HG03354 (cell line): ENCODE data around the gene TTC13.
"Not testable (repeated sequence)": the region's sequence is repeated elsewhere in the genome, so short reads cannot be mapped to it uniquely, and the experiment has no call there.

Experiments used
- ATAC-seq: cut with Tn5 transposase; IDR thresholded peaks from one replicate; pipeline ENCODE4 v1.9.1; 2021; ENCODE audit warnings: mild to moderate bottlenecking; ENCODE audit not compliant: unreplicated experiment, poor library complexity, severe bottlenecking

The TTC13 gene

GRCh38 chr1:231000201-231000600 is 21.5 kb upstream of the TTC13 start:
- ATAC-seq: no peak

- ATAC-seq: no peak
Measured at GRCh38 chr1:230994860-230995259, 16.2 kb upstream of the TTC13 start.

GRCh38 chr1:230992100-230992774 is 13.6 kb upstream of the TTC13 start:
- no peak for ATAC-seq

- ATAC-seq: no peak
Measured at GRCh38 chr1:230987448-230987847, 8.8 kb upstream of the TTC13 start.

- ATAC-seq: no peak
Measured at GRCh38 chr1:230986976-230987375, 8.3 kb upstream of the TTC13 start.

- ATAC-seq: no peak
Measured at GRCh38 chr1:230985711-230986110, 7.0 kb upstream of the TTC13 start.

- not testable (repeated sequence) for ATAC-seq
Measured at GRCh38 chr1:230984622-230985515, 6.2 kb upstream of the TTC13 start.

GRCh38 chr1:230983811-230984210 is 5.2 kb upstream of the TTC13 start:
- no peak for ATAC-seq

- no peak for ATAC-seq
Measured at GRCh38 chr1:230982696-230983095, 4.0 kb upstream of the TTC13 start.

GRCh38 chr1:230979952-230980351 is 1.3 kb upstream of the TTC13 start:
- no peak for ATAC-seq

GRCh38 chr1:230979389-230979716 is 692 bp upstream of the TTC13 start:
- no peak for ATAC-seq

- ATAC-seq: peak; percentile 24
Measured at GRCh38 chr1:230977761-230978490, 735 bp downstream of the TTC13 start.

GRCh38 chr1:230976825-230977747 is 1.6 kb downstream of the TTC13 start:
- no peak for ATAC-seq

- ATAC-seq: no peak
Measured at GRCh38 chr1:230976360-230976759, 2.3 kb downstream of the TTC13 start.

- no peak for ATAC-seq
Measured at GRCh38 chr1:230975636-230976035, 3.0 kb downstream of the TTC13 start.

GRCh38 chr1:230972855-230973271 is 5.8 kb downstream of the TTC13 start:
- peak; percentile 81 for ATAC-seq

GRCh38 chr1:230971771-230972170 is 6.9 kb downstream of the TTC13 start:
- ATAC-seq: no peak

GRCh38 chr1:230970432-230970831 is 8.2 kb downstream of the TTC13 start:
- no peak for ATAC-seq

GRCh38 chr1:230966358-230966873 is 12.2 kb downstream of the TTC13 start:
- ATAC-seq: no peak
